ENCODE measurements around the gene SCAI. TPM values are rescaled to one million over a fixed set of nuclear protein-coding genes. Genes with fewer than 3 reads are reported as not detected.
A peak's percentile ranks its signal among the peaks of the same experiment; 100 is the strongest.

SCAI gene
- total and polyA plus RNA-seq, 5 donors from 2014 or later, result 1.7 to 11.3 (median 3.9) TPM

GRCh38 chr9:125100822-125101221 lies 42.5 kb downstream of the SCAI start:
- Mint-ChIP-seq H3K4me3 (no peak overlapping the region), H3K27ac (peak overlapping the region in 2 of 3 donors; percentile 11 to 50)

DNA sequence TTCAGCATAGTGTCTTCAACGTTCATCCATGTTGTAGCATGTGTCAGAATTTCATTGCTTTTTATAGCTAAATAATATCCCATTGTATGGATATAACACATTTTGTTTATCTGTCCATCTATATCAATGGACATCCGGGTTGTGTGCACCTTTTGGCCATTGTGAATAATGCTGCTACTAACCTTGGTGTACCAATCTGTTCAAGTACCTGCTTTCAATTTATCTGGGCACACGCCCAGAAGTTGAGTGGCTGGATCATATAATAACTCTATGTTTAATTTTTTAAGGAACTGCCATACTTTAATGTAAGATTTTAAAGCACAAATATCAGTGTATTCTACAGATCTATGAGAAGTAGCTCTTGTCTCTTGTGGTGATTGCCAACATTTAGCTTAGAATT lies 43.5 kb downstream of the SCAI start:
- no peak overlapping the region for H3K27ac ChIP-seq (ENCODE audit: insufficient read depth, low read length, poor library complexity, severe bottlenecking)
- Mint-ChIP-seq H3K4me1 (peaks cover 14 to 38% (median 27%) of the 10 kb centered on the region in 4 donors), H3K4me3 (no peak overlapping the region), H3K27me3 (no peaks in the 10 kb centered on the region), H3K36me3 (peaks cover 26% of the 10 kb centered on the region), H3K9me3 (peaks cover 0 to 9% (median 3%) of the 10 kb centered on the region in 7 donors), H3K27ac (peak overlapping the region in 1 of 3 donors; percentile 6)
- no peaks in the 10 kb centered on the region for H3K4me1 ChIP-seq (ENCODE audit: control insufficient read depth, insufficient read depth, low read length, poor library complexity, severe bottlenecking)
- H3K9me3 ChIP-seq (ENCODE audit: control insufficient read depth in 2 of 2, low read length in 2 of 2), result peaks cover 4 to 7% of the 10 kb centered on the region in 2 experiments
- no peak overlapping the region for H3K4me3 ChIP-seq (ENCODE audit: low read depth, low read length)
- ATAC-seq (ENCODE audit: low read depth in 2 of 2), result no peak
- no peaks in the 10 kb centered on the region for H3K36me3 ChIP-seq (ENCODE audit: control insufficient read depth, insufficient read depth, low read length)
- H3K27me3 ChIP-seq (ENCODE audit: control insufficient read depth, insufficient read depth, low read length), result no peaks in the 10 kb centered on the region
- no peak for DNase-seq

More at GRCh38 chr9:125100822-125101221, 42.5 kb downstream of the SCAI start:
- H3K4me1 ChIP-seq (ENCODE audit: control insufficient read depth, insufficient read depth, low read length, poor library complexity, severe bottlenecking), result no peaks in the 10 kb centered on the region
- H3K9me3 ChIP-seq (ENCODE audit: control insufficient read depth in 2 of 2, low read length in 2 of 2), result peaks cover 4 to 7% of the 10 kb centered on the region in 2 experiments
- no peak overlapping the region for H3K27ac ChIP-seq (ENCODE audit: insufficient read depth, low read length, poor library complexity, severe bottlenecking)
- ATAC-seq (ENCODE audit: low read depth in 2 of 2) (no peak), DNase-seq (no peak)
- Mint-ChIP-seq H3K27me3 (no peaks in the 10 kb centered on the region), H3K9me3 (peaks cover 0 to 9% (median 2%) of the 10 kb centered on the region in 7 donors), H3K4me1 (peaks cover 10 to 41% (median 22%) of the 10 kb centered on the region in 4 donors), H3K36me3 (peaks cover 17% of the 10 kb centered on the region)
- no peaks in the 10 kb centered on the region for H3K27me3 ChIP-seq (ENCODE audit: control insufficient read depth, insufficient read depth, low read length)
- no peak overlapping the region for H3K4me3 ChIP-seq (ENCODE audit: low read depth, low read length)
- no peaks in the 10 kb centered on the region for H3K36me3 ChIP-seq (ENCODE audit: control insufficient read depth, insufficient read depth, low read length)

DNA sequence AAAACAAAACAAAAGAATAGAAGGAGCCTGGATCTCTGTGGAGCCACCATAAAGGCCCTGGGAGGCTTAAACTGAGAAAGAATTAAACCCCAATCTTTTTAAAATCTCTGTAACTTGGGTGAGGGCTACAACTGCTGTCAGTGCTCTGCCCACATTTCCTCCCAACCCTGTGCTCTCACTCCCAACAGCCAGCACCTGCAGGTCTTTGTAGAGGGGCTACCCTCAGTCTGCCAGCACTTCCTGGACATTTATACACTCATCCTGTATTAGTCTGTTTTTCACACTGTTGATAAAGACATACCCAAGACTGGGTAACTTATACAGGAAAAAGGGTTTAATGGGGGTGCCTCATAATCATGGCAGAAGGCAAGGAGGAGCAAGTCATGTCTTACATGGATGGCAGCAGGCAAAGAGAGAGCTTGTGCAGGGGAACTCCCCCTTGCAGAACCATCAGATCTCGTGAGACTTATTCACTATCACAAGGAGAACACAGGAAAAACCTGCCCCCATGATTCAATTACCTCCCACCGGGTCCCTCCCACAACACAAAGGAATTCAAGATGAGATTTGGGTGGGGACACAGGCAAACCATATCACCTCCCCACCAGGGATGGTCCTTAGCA lies 47.4 kb downstream of the SCAI start:
- Histone ChIP-seq H3K27me3 (ENCODE audit: control insufficient read depth, insufficient read depth, low read length) (no peaks in the 10 kb centered on the region), H3K4me1 (ENCODE audit: control insufficient read depth, insufficient read depth, low read length, poor library complexity, severe bottlenecking) (no peaks in the 10 kb centered on the region), H3K9me3 (ENCODE audit: control insufficient read depth in 2 of 2, low read length in 2 of 2) (peaks cover 4 to 7% of the 10 kb centered on the region in 2 experiments), H3K4me3 (ENCODE audit: low read depth, low read length) (no peak overlapping the region), H3K36me3 (ENCODE audit: control insufficient read depth, insufficient read depth, low read length) (no peaks in the 10 kb centered on the region), H3K27ac (ENCODE audit: insufficient read depth, low read length, poor library complexity, severe bottlenecking) (no peak overlapping the region)
- no peaks in the 10 kb centered on the region for H3K27me3 Mint-ChIP-seq
- H3K4me3 Mint-ChIP-seq, result no peak overlapping the region
- H3K9me3 Mint-ChIP-seq, result peaks cover 0 to 11% (median 3%) of the 10 kb centered on the region in 7 donors
- H3K4me1 Mint-ChIP-seq, result peaks cover 22 to 30% (median 26%) of the 10 kb centered on the region in 4 donors
- peaks cover 39% of the 10 kb centered on the region for H3K36me3 Mint-ChIP-seq
- ATAC-seq (ENCODE audit: low read depth in 2 of 2) (no peak), DNase-seq (no peak)
- peak overlapping the region in 2 of 3 donors; percentile 70 to 79 for H3K27ac Mint-ChIP-seq

DNA sequence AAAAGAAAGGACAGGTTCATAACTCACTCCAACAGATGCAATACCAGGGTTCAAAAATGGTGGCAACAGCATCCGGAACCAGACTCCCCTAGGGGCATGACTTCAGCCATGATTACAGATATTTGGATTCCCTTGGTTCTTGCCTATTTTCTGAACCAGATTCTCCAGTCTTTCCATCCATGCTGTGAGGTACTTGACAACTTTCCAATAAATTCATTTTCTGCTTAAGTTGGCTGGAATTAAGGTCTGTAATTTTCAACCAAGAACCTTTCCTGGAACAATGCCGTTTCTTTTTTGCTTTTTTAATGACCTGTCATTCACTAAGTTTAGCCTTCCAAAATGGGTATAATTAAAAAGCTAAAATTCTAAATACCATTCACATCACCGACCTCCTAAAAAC lies 52.2 kb downstream of the SCAI start:
- peaks cover 31% of the 10 kb centered on the region for H3K36me3 Mint-ChIP-seq
- peaks cover 0 to 11% (median 2%) of the 10 kb centered on the region in 7 donors for H3K9me3 Mint-ChIP-seq
- H3K4me3 Mint-ChIP-seq, result no peak overlapping the region
- Histone ChIP-seq H3K27me3 (ENCODE audit: control insufficient read depth, insufficient read depth, low read length) (no peaks in the 10 kb centered on the region), H3K4me3 (ENCODE audit: low read depth, low read length) (no peak overlapping the region), H3K36me3 (ENCODE audit: control insufficient read depth, insufficient read depth, low read length) (no peaks in the 10 kb centered on the region), H3K4me1 (ENCODE audit: control insufficient read depth, insufficient read depth, low read length, poor library complexity, severe bottlenecking) (no peaks in the 10 kb centered on the region), H3K9me3 (ENCODE audit: control insufficient read depth in 2 of 2, low read length in 2 of 2) (peaks cover 0 to 2% of the 10 kb centered on the region in 2 experiments), H3K27ac (ENCODE audit: insufficient read depth, low read length, poor library complexity, severe bottlenecking) (no peak overlapping the region)
- peak overlapping the region in 1 of 3 donors; percentile 65 for H3K27ac Mint-ChIP-seq
- no peak for DNase-seq
- H3K27me3 Mint-ChIP-seq, result no peaks in the 10 kb centered on the region
- peaks cover 23 to 39% (median 34%) of the 10 kb centered on the region in 4 donors for H3K4me1 Mint-ChIP-seq
- no peak for ATAC-seq (ENCODE audit: low read depth in 2 of 2)

DNA sequence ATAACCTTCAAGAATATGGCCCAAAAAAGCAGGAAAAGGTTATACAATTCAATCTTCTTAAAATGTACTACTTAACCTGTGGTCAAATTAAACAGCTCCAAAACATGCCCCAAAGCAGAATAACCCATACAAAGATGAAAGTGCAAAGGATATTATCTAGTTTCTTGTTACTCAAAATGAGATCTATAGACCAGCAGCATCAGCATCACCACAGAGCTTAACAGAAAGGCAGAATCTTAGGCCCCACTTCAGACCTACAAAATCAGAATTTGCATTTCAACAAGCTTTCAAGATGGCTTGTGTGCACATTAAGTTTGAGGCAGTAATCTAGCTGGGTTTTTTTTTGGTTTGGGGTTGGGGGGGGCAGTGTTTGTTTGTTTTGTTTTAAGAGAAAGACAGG lies 54.0 kb downstream of the SCAI start:
- Histone ChIP-seq H3K27me3 (ENCODE audit: control insufficient read depth, insufficient read depth, low read length) (no peaks in the 10 kb centered on the region), H3K9me3 (ENCODE audit: control insufficient read depth in 2 of 2, low read length in 2 of 2) (no peaks in the 10 kb centered on the region), H3K4me3 (ENCODE audit: low read depth, low read length) (no peak overlapping the region), H3K36me3 (ENCODE audit: control insufficient read depth, insufficient read depth, low read length) (no peaks in the 10 kb centered on the region), H3K4me1 (ENCODE audit: control insufficient read depth, insufficient read depth, low read length, poor library complexity, severe bottlenecking) (no peaks in the 10 kb centered on the region), H3K27ac (ENCODE audit: insufficient read depth, low read length, poor library complexity, severe bottlenecking) (no peak overlapping the region)
- Mint-ChIP-seq H3K4me3 (no peak overlapping the region), H3K9me3 (peaks cover 0 to 3% (median 2%) of the 10 kb centered on the region in 7 donors), H3K36me3 (peaks cover 15% of the 10 kb centered on the region), H3K4me1 (peaks cover 18 to 34% (median 28%) of the 10 kb centered on the region in 4 donors), H3K27ac (peak overlapping the region in 2 of 3 donors; percentile 4 to 54), H3K27me3 (no peaks in the 10 kb centered on the region)
- peak in 1 of 3 donors; percentile 15 for DNase-seq
- no peak for ATAC-seq (ENCODE audit: low read depth in 2 of 2)

GRCh38 chr9:125088752-125089151 lies 54.6 kb downstream of the SCAI start:
- H3K9me3 ChIP-seq (ENCODE audit: control insufficient read depth in 2 of 2, low read length in 2 of 2), result no peaks in the 10 kb centered on the region
- no peak overlapping the region for H3K4me3 ChIP-seq (ENCODE audit: low read depth, low read length)
- ATAC-seq (ENCODE audit: low read depth in 2 of 2) (no peak), DNase-seq (no peak)
- no peak overlapping the region for H3K4me3 Mint-ChIP-seq
- no peaks in the 10 kb centered on the region for H3K36me3 ChIP-seq (ENCODE audit: control insufficient read depth, insufficient read depth, low read length)
- H3K36me3 Mint-ChIP-seq, result peaks cover 10% of the 10 kb centered on the region
- peaks cover 0 to 3% (median 1%) of the 10 kb centered on the region in 7 donors for H3K9me3 Mint-ChIP-seq
- H3K27ac Mint-ChIP-seq, result no peak overlapping the region
- no peak overlapping the region for H3K27ac ChIP-seq (ENCODE audit: insufficient read depth, low read length, poor library complexity, severe bottlenecking)
- no peaks in the 10 kb centered on the region for H3K27me3 ChIP-seq (ENCODE audit: control insufficient read depth, insufficient read depth, low read length)
- H3K4me1 ChIP-seq (ENCODE audit: control insufficient read depth, insufficient read depth, low read length, poor library complexity, severe bottlenecking), result no peaks in the 10 kb centered on the region
- H3K4me1 Mint-ChIP-seq, result peaks cover 18 to 29% (median 23%) of the 10 kb centered on the region in 4 donors
- no peaks in the 10 kb centered on the region for H3K27me3 Mint-ChIP-seq

DNA sequence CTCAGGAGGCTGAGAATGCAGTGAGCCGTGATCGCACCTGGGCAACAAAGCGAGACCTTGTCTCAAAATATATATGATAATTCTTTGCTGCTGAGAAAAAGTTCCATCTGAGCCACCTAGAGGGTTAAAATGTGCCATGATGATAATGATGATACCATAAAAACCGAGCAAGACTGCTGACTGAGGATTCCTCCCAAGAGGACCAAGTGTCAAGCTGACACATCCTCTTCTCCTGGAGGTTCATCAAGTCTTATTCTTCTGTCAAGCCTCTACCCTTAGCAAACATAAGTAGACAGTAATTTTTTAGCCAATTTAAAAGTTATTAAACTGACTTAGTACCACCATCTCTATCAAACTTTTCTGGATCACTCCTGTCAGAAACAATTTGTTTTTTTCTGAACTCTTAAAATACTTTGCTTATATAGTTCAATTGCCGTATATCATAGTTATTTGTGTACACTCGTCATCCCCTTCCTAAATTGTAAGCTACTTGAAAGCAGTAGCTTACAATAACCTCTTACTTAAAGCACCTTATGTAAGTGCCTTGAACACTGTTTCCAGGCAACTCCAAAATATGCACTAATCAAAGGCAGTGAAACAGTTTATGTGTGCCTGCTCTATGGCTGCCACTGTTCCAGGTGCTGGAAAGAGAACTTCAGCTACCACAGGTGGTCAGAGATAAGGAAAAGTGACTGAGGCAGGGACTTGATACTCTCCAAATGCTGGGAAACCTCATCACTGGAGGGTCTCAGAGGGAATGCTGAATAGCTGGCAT lies 57.4 kb downstream of the SCAI start:
- Mint-ChIP-seq H3K36me3 (peaks cover 18% of the 10 kb centered on the region), H3K27me3 (no peaks in the 10 kb centered on the region), H3K4me1 (peaks cover 10 to 26% (median 18%) of the 10 kb centered on the region in 4 donors), H3K9me3 (peaks cover 0 to 18% (median 7%) of the 10 kb centered on the region in 7 donors), H3K4me3 (no peak overlapping the region), H3K27ac (peak overlapping the region in 1 of 3 donors; percentile 10)
- no peaks in the 10 kb centered on the region for H3K36me3 ChIP-seq (ENCODE audit: control insufficient read depth, insufficient read depth, low read length)
- no peaks in the 10 kb centered on the region for H3K27me3 ChIP-seq (ENCODE audit: control insufficient read depth, insufficient read depth, low read length)
- H3K27ac ChIP-seq (ENCODE audit: insufficient read depth, low read length, poor library complexity, severe bottlenecking), result no peak overlapping the region
- ATAC-seq (ENCODE audit: low read depth in 2 of 2) (no peak), DNase-seq (no peak)
- no peaks in the 10 kb centered on the region for H3K4me1 ChIP-seq (ENCODE audit: control insufficient read depth, insufficient read depth, low read length, poor library complexity, severe bottlenecking)
- peaks cover 1 to 12% of the 10 kb centered on the region in 2 experiments for H3K9me3 ChIP-seq (ENCODE audit: control insufficient read depth in 2 of 2, low read length in 2 of 2)
- no peak overlapping the region for H3K4me3 ChIP-seq (ENCODE audit: low read depth, low read length)
